SK-N-SH (cell line): ENCODE results near the gene CUL9. TPM values are rescaled to one million over a fixed set of nuclear protein-coding genes. Genes with fewer than 3 reads are reported as not detected.
A peak's percentile ranks its signal among the peaks of the same experiment; 100 is the strongest.

Experiments
- CTCF ChIA-PET: fragments of 300-600, 350-600 bp; formaldehyde crosslinking; extraction: SDS; loops from one replicate; lab custom pipeline; 2021; lab: Yijun Ruan, JAX
- POLR2A ChIA-PET: fragments of 350-600 bp; sonication (Branson Sonifier 250); formaldehyde crosslinking; extraction: SDS; loops from one replicate; lab custom pipeline; 2020; ENCODE audit warnings: antibody characterized with exemption, inconsistent platforms; lab: Yijun Ruan, JAX
- DNase-seq: peaks from one replicate; pipeline ENCODE4 v3.0.0; 2012
- H2AFZ ChIP-seq: fragments of 200-600 bp; sonication (generic); 2 replicates; pipeline ENCODE4 v1.8.1; 2016; ENCODE audit warnings: antibody characterized with exemption, mild to moderate bottlenecking, low read depth
- H3F3A ChIP-seq: fragments of 200-600 bp; sonication (generic); replicated peaks from 2 replicates; pipeline ENCODE3; 2016; ENCODE audit warnings: antibody characterized with exemption, mild to moderate bottlenecking; ENCODE audit not compliant: insufficient read depth
- H3K27ac ChIP-seq, 2 experiments: fragments of 200-500 bp in 1 of 2; fragments of 200-600 bp in 1 of 2; sonication (Bioruptor generic) in 1 of 2; sonication (generic), shearing (Covaris generic) in 1 of 2; 2 replicates each; pipeline versions ENCODE4 v1.5.1 to v1.6.1; 2014 to 2016; ENCODE audit warnings: low read depth in 2 of 2, inconsistent platforms in 1 of 2, low read length in 1 of 2, mild to moderate bottlenecking in 1 of 2, mixed read lengths in 1 of 2
- H3K27me3 ChIP-seq: fragments of 200-600 bp; sonication (generic), shearing (Covaris generic); 2 replicates; pipeline ENCODE4 v1.6.1; 2016; ENCODE audit warnings: mixed run types; ENCODE audit not compliant: insufficient read depth
- H3K36me3 ChIP-seq, 2 experiments: fragments of 200-500 bp in 1 of 2; fragments of 200-600 bp in 1 of 2; sonication (Bioruptor generic) in 1 of 2; sonication (generic) in 1 of 2; replicated peaks in 1 of 2; 2 replicates each; pipeline versions ENCODE3 to v1.5.1; 2014 to 2016; ENCODE audit warnings: low read length in 1 of 2, mild to moderate bottlenecking in 1 of 2; ENCODE audit not compliant: insufficient read depth in 2 of 2, control insufficient read depth in 1 of 2
- H3K4me1 ChIP-seq, 2 experiments: fragments of 200-500 bp in 1 of 2; fragments of 200-600 bp in 1 of 2; sonication (Bioruptor generic) in 1 of 2; sonication (generic), shearing (Covaris generic) in 1 of 2; 2 replicates each; pipeline versions ENCODE4 v1.5.1 to v1.6.1; 2014 to 2016; ENCODE audit warnings: low read depth in 1 of 2, low read length in 1 of 2, mixed run types in 1 of 2; ENCODE audit not compliant: insufficient read depth in 2 of 2, control insufficient read depth in 1 of 2
- H3K4me2 ChIP-seq: fragments of 200-600 bp; sonication (generic), shearing (Covaris generic); 2 replicates; pipeline ENCODE4 v1.6.1; 2017; ENCODE audit warnings: mixed run types
- H3K4me3 ChIP-seq, 2 experiments: fragments of 200-500 bp in 1 of 2; fragments of 200-600 bp in 1 of 2; sonication (Bioruptor generic) in 1 of 2; sonication (generic), shearing (Covaris generic) in 1 of 2; 2 replicates each; pipeline versions ENCODE4 v1.5.1 to v1.8.1; 2014 to 2016; ENCODE audit warnings: low read depth in 2 of 2, inconsistent platforms in 1 of 2, low read length in 1 of 2, mild to moderate bottlenecking in 1 of 2, mixed read lengths in 1 of 2, moderate library complexity in 1 of 2
- H3K79me2 ChIP-seq: fragments of 200-600 bp; sonication (generic); 2 replicates; pipeline ENCODE4 v1.8.1; 2017; ENCODE audit warnings: mild to moderate bottlenecking; ENCODE audit not compliant: insufficient read depth
- H3K9ac ChIP-seq: fragments of 200-600 bp; sonication (generic); 2 replicates; pipeline ENCODE4 v1.6.1; 2017; ENCODE audit warnings: mixed run types
- H3K9me2 ChIP-seq: fragments of 200-600 bp; sonication (generic); 2 replicates; pipeline ENCODE4 v1.6.1; 2017; ENCODE audit warnings: mixed run types
- H3K9me3 ChIP-seq: fragments of 200-600 bp; sonication (generic); 2 replicates; pipeline ENCODE4 v1.6.1; 2017; ENCODE audit warnings: mixed run types, mild to moderate bottlenecking, moderate library complexity
- H4K20me1 ChIP-seq: fragments of 200-600 bp; sonication (generic); 2 replicates; pipeline ENCODE4 v1.6.1; 2017; ENCODE audit warnings: mild to moderate bottlenecking, mixed run types; ENCODE audit not compliant: insufficient read depth
- GATA2 ChIP-seq: sonication (generic); formaldehyde crosslinking; IDR thresholded peaks from 2 replicates; pipeline ENCODE4 v1.5.0; 2020; ENCODE audit warnings: mild to moderate bottlenecking, missing genetic modification reagents
- MEF2A ChIP-seq: IDR thresholded peaks from 2 replicates; pipeline ENCODE4 v1.4.0; 2012; ENCODE audit warnings: low read depth, borderline replicate concordance
- NFIC ChIP-seq: IDR thresholded peaks from 2 replicates; pipeline ENCODE4 v1.4.0; 2012; ENCODE audit warnings: borderline replicate concordance
- RCOR1 ChIP-seq: fragments of 150-350 bp; IDR thresholded peaks from 2 replicates; pipeline ENCODE4 v1.6.1; 2017; ENCODE audit warnings: antibody characterized with exemption, low read length
- RFX5 ChIP-seq: IDR thresholded peaks from 2 replicates; pipeline ENCODE4 v1.6.1; 2012; ENCODE audit warnings: mild to moderate bottlenecking, improper control_type of control experiment, low read length
- TAF1 ChIP-seq: IDR thresholded peaks from 2 replicates; pipeline ENCODE4 v1.6.1; 2012; ENCODE audit warnings: low read depth, mild to moderate bottlenecking, low read length, moderate library complexity, borderline replicate concordance
- WGBS: methylation state at CpG from one replicate; pipeline ENCODE4 v1.1.6; 2017; ENCODE audit warnings: low lambda C conversion rate; 5-methylcytosine and 5-hydroxymethylcytosine counted together
- polyA plus RNA-seq, 3 experiments: library from polyadenylated mRNA; depleted of rRNA; stranded (reverse); fragments of >200 nt; gene quantifications; 2 replicates each; pipeline ENCODE4 v1.2.3, GENCODE V29; 2012
- TF ChIP-seq, protein P1 (sequence below): IDR thresholded peaks from 2 replicates; pipeline ENCODE4 v1.4.0; 2012; ENCODE audit warnings: low read depth, borderline replicate concordance
- TF ChIP-seq, protein P2 (sequence below): fragments of 200-600 bp; sonication (generic); IDR thresholded peaks from 2 replicates; pipeline ENCODE4 v1.6.1; 2017; ENCODE audit warnings: antibody characterized with exemption, mild to moderate bottlenecking, moderate library complexity
- TF ChIP-seq, protein P3 (sequence below): IDR thresholded peaks from 2 replicates; pipeline ENCODE4 v1.6.1; 2012; ENCODE audit warnings: mild to moderate bottlenecking, low read depth, low read length, moderate library complexity
- TF ChIP-seq, protein P4 (sequence below): fragments of 150-350 bp; IDR thresholded peaks from 2 replicates; pipeline ENCODE4 v1.6.1; 2016; ENCODE audit warnings: mild to moderate bottlenecking, low read depth, low read length
- TF ChIP-seq, protein P5 (sequence below): fragments of 150-350 bp; IDR thresholded peaks from 2 replicates; pipeline ENCODE4 v1.6.1; 2017; ENCODE audit warnings: antibody characterized with exemption, low read length, low read depth, borderline replicate concordance

The CUL9 gene
- polyA plus RNA-seq, 1 of the 3 experiments (the other 2 are of a cell fraction): 37.7 TPM

DNA sequence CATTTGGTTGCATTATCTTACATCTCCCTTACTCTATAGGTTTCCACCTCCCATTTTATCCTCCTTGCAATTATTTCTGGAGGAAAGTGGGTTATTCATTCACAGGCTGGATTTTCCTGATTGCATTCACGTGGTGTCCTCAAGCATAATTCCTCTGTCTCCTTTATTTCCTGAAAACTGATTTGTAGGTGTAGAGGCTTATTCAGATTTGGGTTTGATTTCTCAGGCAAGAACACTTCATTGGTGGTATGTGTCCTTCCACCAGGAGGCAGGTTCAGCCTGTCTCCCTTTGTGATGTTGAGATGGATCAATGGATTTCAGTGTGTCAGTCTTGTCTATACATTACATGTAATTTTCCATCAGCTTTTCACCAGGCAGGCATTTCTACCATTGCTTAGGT lies 30.0 kb downstream of the CUL9 start:
- POLR2A ChIA-PET: no interaction called here
- Histone ChIP-seq H3K9me2 (no peaks in the 10 kb centered on the region), H3K27me3 (no peaks in the 10 kb centered on the region), H3K36me3 (peaks cover 11 to 35% of the 10 kb centered on the region in 2 experiments), H3K27ac (no peak overlapping the region)
- no peak for DNase-seq
- TF ChIP-seq, protein P1, sequence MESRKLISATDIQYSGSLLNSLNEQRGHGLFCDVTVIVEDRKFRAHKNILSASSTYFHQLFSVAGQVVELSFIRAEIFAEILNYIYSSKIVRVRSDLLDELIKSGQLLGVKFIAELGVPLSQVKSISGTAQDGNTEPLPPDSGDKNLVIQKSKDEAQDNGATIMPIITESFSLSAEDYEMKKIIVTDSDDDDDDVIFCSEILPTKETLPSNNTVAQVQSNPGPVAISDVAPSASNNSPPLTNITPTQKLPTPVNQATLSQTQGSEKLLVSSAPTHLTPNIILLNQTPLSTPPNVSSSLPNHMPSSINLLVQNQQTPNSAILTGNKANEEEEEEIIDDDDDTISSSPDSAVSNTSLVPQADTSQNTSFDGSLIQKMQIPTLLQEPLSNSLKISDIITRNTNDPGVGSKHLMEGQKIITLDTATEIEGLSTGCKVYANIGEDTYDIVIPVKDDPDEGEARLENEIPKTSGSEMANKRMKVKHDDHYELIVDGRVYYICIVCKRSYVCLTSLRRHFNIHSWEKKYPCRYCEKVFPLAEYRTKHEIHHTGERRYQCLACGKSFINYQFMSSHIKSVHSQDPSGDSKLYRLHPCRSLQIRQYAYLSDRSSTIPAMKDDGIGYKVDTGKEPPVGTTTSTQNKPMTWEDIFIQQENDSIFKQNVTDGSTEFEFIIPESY: no peak
- TF ChIP-seq, protein P2, sequence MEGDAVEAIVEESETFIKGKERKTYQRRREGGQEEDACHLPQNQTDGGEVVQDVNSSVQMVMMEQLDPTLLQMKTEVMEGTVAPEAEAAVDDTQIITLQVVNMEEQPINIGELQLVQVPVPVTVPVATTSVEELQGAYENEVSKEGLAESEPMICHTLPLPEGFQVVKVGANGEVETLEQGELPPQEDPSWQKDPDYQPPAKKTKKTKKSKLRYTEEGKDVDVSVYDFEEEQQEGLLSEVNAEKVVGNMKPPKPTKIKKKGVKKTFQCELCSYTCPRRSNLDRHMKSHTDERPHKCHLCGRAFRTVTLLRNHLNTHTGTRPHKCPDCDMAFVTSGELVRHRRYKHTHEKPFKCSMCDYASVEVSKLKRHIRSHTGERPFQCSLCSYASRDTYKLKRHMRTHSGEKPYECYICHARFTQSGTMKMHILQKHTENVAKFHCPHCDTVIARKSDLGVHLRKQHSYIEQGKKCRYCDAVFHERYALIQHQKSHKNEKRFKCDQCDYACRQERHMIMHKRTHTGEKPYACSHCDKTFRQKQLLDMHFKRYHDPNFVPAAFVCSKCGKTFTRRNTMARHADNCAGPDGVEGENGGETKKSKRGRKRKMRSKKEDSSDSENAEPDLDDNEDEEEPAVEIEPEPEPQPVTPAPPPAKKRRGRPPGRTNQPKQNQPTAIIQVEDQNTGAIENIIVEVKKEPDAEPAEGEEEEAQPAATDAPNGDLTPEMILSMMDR: 0 out of 2 replicates have a peak, but pooled peaks have one; percentile 7
- TF ChIP-seq, all 33 proteins: peak for 1
- Histone ChIP-seq H2AFZ (no peak overlapping the region), H3K9me3 (no peaks in the 10 kb centered on the region), H3K4me1 (no peaks in the 10 kb centered on the region), H3K9ac (no peak overlapping the region), H3K4me3 (no peak overlapping the region), H3K79me2 (no peaks in the 10 kb centered on the region), H3F3A (no peaks in the 10 kb centered on the region), H3K4me2 (no peak overlapping the region), H4K20me1 (no peaks in the 10 kb centered on the region)
- WGBS: 94% methylated on average over 1 of the region's 1 CpG
- CTCF ChIA-PET: interaction anchor here (2.0 kb wide), 1 partner anchor 18 kb away, joined by 14 read pairs; the partner anchor contains the start of gene DNPH1

DNA sequence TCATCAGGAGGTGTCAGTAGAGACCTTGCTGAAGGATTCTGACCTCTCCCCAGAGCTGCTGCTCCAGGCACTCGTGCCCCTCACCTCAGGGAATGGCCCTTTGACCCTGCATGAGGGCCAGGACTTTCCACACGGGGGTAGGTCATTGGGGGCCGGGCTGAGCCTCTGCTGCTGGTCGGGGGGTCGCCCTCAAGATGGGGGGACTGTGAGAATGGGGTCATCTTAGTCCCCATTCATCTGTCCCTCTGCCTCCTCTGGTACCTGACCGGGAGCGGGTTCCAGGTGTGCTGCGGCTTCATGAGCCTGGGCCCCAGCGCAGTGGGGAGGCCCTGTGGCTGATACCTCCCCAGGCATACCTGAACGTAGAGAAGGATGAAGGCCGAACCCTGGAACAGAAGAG lies 31.4 kb downstream of the CUL9 start:
- Histone ChIP-seq H3K36me3 (peaks cover 12 to 39% of the 10 kb centered on the region in 2 experiments), H3K79me2 (no peaks in the 10 kb centered on the region), H3K9me3 (no peaks in the 10 kb centered on the region), H2AFZ (no peak overlapping the region)
- POLR2A ChIA-PET: interaction anchor here (0.6 kb wide), 2 partner anchors 12 to 136 kb away, joined by 4 read pairs; no protein-coding TSS in a partner anchor
- TF ChIP-seq, protein P3, sequence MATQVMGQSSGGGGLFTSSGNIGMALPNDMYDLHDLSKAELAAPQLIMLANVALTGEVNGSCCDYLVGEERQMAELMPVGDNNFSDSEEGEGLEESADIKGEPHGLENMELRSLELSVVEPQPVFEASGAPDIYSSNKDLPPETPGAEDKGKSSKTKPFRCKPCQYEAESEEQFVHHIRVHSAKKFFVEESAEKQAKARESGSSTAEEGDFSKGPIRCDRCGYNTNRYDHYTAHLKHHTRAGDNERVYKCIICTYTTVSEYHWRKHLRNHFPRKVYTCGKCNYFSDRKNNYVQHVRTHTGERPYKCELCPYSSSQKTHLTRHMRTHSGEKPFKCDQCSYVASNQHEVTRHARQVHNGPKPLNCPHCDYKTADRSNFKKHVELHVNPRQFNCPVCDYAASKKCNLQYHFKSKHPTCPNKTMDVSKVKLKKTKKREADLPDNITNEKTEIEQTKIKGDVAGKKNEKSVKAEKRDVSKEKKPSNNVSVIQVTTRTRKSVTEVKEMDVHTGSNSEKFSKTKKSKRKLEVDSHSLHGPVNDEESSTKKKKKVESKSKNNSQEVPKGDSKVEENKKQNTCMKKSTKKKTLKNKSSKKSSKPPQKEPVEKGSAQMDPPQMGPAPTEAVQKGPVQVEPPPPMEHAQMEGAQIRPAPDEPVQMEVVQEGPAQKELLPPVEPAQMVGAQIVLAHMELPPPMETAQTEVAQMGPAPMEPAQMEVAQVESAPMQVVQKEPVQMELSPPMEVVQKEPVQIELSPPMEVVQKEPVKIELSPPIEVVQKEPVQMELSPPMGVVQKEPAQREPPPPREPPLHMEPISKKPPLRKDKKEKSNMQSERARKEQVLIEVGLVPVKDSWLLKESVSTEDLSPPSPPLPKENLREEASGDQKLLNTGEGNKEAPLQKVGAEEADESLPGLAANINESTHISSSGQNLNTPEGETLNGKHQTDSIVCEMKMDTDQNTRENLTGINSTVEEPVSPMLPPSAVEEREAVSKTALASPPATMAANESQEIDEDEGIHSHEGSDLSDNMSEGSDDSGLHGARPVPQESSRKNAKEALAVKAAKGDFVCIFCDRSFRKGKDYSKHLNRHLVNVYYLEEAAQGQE: no peak
- TF ChIP-seq, protein P4, sequence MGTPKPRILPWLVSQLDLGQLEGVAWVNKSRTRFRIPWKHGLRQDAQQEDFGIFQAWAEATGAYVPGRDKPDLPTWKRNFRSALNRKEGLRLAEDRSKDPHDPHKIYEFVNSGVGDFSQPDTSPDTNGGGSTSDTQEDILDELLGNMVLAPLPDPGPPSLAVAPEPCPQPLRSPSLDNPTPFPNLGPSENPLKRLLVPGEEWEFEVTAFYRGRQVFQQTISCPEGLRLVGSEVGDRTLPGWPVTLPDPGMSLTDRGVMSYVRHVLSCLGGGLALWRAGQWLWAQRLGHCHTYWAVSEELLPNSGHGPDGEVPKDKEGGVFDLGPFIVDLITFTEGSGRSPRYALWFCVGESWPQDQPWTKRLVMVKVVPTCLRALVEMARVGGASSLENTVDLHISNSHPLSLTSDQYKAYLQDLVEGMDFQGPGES: no peak
- TF ChIP-seq, protein P5, sequence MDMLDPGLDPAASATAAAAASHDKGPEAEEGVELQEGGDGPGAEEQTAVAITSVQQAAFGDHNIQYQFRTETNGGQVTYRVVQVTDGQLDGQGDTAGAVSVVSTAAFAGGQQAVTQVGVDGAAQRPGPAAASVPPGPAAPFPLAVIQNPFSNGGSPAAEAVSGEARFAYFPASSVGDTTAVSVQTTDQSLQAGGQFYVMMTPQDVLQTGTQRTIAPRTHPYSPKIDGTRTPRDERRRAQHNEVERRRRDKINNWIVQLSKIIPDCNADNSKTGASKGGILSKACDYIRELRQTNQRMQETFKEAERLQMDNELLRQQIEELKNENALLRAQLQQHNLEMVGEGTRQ: no peak
- TF ChIP-seq RCOR1: no peak
- no peak for TF ChIP-seq TAF1
- TF ChIP-seq GATA2 (CRISPR knock-in tag): no peak
- no peak for TF ChIP-seq NFIC
- no peak for TF ChIP-seq MEF2A
- TF ChIP-seq RFX5: no peak
- TF ChIP-seq, all 33 proteins: peak for 0
- H3K27ac ChIP-seq: no peak overlapping the region
- CTCF ChIA-PET: interaction anchor here (1.4 to 2.0 kb wide), 2 partner anchors 16 kb away, joined by 4 to 14 read pairs; partner anchors contain the start of gene DNPH1
- H3K9ac ChIP-seq: no peak overlapping the region
- H3K4me3 ChIP-seq: no peak overlapping the region
- no peak overlapping the region for H3K4me2 ChIP-seq
- H3K9me2 ChIP-seq: no peaks in the 10 kb centered on the region
- H3K4me1 ChIP-seq: no peaks in the 10 kb centered on the region
- DNase-seq: no peak
- 94% methylated on average over 11 of the region's 11 CpGs for WGBS
- no peaks in the 10 kb centered on the region for H4K20me1 ChIP-seq
- H3F3A ChIP-seq: peaks cover 2% of the 10 kb centered on the region
- no peaks in the 10 kb centered on the region for H3K27me3 ChIP-seq
